ENCODE results near the gene FBXO2. TPM values are rescaled to one million over a fixed set of nuclear protein-coding genes. Genes with fewer than 3 reads are reported as not detected.

FBXO2 gene
- total RNA-seq, 1 donor from 2014 or later: 0.56 TPM

- H3K4me3 Mint-ChIP-seq: no peak overlapping the region
Measured at GRCh38 chr1:11641776-11642305, 12.4 kb downstream of the FBXO2 start.

DNA sequence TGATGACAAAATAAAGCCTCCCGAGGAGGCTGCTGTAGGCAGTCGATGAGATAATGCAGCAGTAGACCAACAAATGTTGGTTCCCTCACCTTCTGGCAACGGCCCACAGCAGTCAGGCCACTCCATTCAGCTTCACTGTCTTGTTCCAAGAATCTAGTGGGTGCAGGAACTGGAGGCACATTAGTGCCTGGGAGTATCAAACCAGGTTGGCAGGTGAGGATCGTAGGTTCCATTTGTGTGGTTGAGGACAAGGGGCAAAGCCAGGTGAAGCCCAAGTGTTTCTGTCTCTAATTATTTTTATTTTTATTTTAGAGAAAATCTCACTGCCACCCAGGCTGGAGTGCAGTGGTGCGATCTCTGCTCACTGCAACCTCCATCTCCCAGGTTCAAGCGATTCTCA is 13.3 kb downstream of the FBXO2 start:
- Histone ChIP-seq H4K20me1 (ENCODE audit: low read depth) (peaks cover 12% of the 10 kb centered on the region), H3F3A (ENCODE audit: low read depth) (peaks cover 8% of the 10 kb centered on the region), H3K36me3 (no peaks in the 10 kb centered on the region), H3K27me3 (no peaks in the 10 kb centered on the region), H2AFZ (replicated peaks) (no peak overlapping the region), H3K4me3 (no peak overlapping the region), H3K79me2 (ENCODE audit: low read depth) (no peaks in the 10 kb centered on the region), H3K27ac (no peak overlapping the region), H3K9ac (no peak overlapping the region), H3K4me1 (no peaks in the 10 kb centered on the region), H3K9me3 (ENCODE audit: low read depth) (no peaks in the 10 kb centered on the region), H3K4me2 (no peak overlapping the region)
- DNase-seq (ENCODE audit: low spot score): no peak
- no peaks in the 10 kb centered on the region for H3K36me3 Mint-ChIP-seq
- no peaks in the 10 kb centered on the region for H3K9me3 Mint-ChIP-seq
- no peak overlapping the region for H3K4me3 Mint-ChIP-seq
- H3K27ac Mint-ChIP-seq: no peak overlapping the region
- peaks cover 15% of the 10 kb centered on the region for H3K27me3 Mint-ChIP-seq (ENCODE audit: insufficient read depth, low read depth)
- TF ChIP-seq EZH2phosphoT487 (IDR thresholded peaks at IDR 0.05): no peak
- no peak for TF ChIP-seq EZH2 (IDR thresholded peaks at IDR 0.05)
- no peak for TF ChIP-seq CTCF (IDR thresholded peaks at IDR 0.05)
- peaks cover under 1% of the 10 kb centered on the region for H3K4me1 Mint-ChIP-seq

More at GRCh38 chr1:11641776-11642305, 12.4 kb downstream of the FBXO2 start:
- no peaks in the 10 kb centered on the region for H3K36me3 Mint-ChIP-seq
- Histone ChIP-seq H3K27me3 (no peaks in the 10 kb centered on the region), H3K9me3 (ENCODE audit: low read depth) (no peaks in the 10 kb centered on the region), H3K4me2 (no peak overlapping the region), H3F3A (ENCODE audit: low read depth) (peaks cover 4% of the 10 kb centered on the region), H3K36me3 (no peaks in the 10 kb centered on the region), H3K4me3 (no peak overlapping the region), H3K27ac (no peak overlapping the region), H3K4me1 (no peaks in the 10 kb centered on the region), H2AFZ (replicated peaks) (no peak overlapping the region), H3K79me2 (ENCODE audit: low read depth) (no peaks in the 10 kb centered on the region), H3K9ac (no peak overlapping the region), H4K20me1 (ENCODE audit: low read depth) (peaks cover 3% of the 10 kb centered on the region)
- DNase-seq (ENCODE audit: low spot score): peak; percentile 66
- no peak overlapping the region for H3K27ac Mint-ChIP-seq
- H3K9me3 Mint-ChIP-seq: no peaks in the 10 kb centered on the region
- TF ChIP-seq EZH2 (IDR thresholded peaks at IDR 0.05) (no peak), EZH2phosphoT487 (IDR thresholded peaks at IDR 0.05) (no peak), CTCF (IDR thresholded peaks at IDR 0.05) (no peak)
- H3K27me3 Mint-ChIP-seq (ENCODE audit: insufficient read depth, low read depth): peaks cover 16% of the 10 kb centered on the region
- no peaks in the 10 kb centered on the region for H3K4me1 Mint-ChIP-seq

DNA sequence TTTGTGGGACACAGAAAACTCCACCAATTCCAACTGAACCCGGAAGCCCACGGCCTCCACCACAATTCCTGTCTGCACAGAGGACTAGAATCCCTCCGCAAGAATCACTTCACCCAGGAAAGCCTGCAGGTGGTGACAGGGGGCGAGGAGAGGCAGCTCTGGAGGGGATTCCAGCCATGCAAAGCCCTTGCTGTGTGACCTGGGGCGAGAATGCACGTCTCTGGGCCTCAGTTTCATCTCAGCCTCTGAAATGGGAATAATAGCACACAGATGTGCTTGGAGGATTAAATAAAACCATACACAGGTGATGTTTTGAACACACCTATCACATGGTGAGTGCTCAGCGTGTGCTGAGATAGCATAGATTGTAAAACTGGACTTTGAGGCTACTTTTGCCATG is 14.1 kb downstream of the FBXO2 start:
- H4K20me1 ChIP-seq (ENCODE audit: low read depth): peaks cover 13% of the 10 kb centered on the region
- H3K27ac Mint-ChIP-seq: no peak overlapping the region
- no peak overlapping the region for H2AFZ ChIP-seq (replicated peaks)
- H3K27ac ChIP-seq: no peak overlapping the region
- DNase-seq (ENCODE audit: low spot score): no peak
- H3K36me3 Mint-ChIP-seq: no peaks in the 10 kb centered on the region
- H3K4me1 Mint-ChIP-seq: peaks cover 3% of the 10 kb centered on the region
- no peaks in the 10 kb centered on the region for H3K27me3 ChIP-seq
- no peak overlapping the region for H3K4me3 Mint-ChIP-seq
- no peak overlapping the region for H3K4me2 ChIP-seq
- no peaks in the 10 kb centered on the region for H3K36me3 ChIP-seq
- H3K4me1 ChIP-seq: no peaks in the 10 kb centered on the region
- peaks cover 8% of the 10 kb centered on the region for H3F3A ChIP-seq (ENCODE audit: low read depth)
- TF ChIP-seq EZH2 (IDR thresholded peaks at IDR 0.05) (no peak), EZH2phosphoT487 (IDR thresholded peaks at IDR 0.05) (no peak), CTCF (IDR thresholded peaks at IDR 0.05) (no peak)
- H3K9me3 ChIP-seq (ENCODE audit: low read depth): no peaks in the 10 kb centered on the region
- no peaks in the 10 kb centered on the region for H3K9me3 Mint-ChIP-seq
- peaks cover 18% of the 10 kb centered on the region for H3K27me3 Mint-ChIP-seq (ENCODE audit: insufficient read depth, low read depth)
- H3K4me3 ChIP-seq: no peak overlapping the region
- H3K79me2 ChIP-seq (ENCODE audit: low read depth): no peaks in the 10 kb centered on the region
- H3K9ac ChIP-seq: no peak overlapping the region

Data from neural progenitor cell (in vitro differentiated cells).